GM23338 (cell line): ENCODE measurements around the gene TMEM169. TPM values are rescaled to one million over a fixed set of nuclear protein-coding genes. Genes with fewer than 3 reads are reported as not detected.

Experiments
- ATAC-seq: fragments of 200-7000 bp; cut with Tn5 transposase; 3 replicates; pipeline ENCODE4 v1.9.1; 2020
- DNase-seq: peaks from one replicate; pipeline ENCODE4 v3.0.0-alpha.2; 2015; ENCODE audit warnings: low spot score
- H2AFZ ChIP-seq: fragments of 200-600 bp; sonication (generic); 2 replicates; pipeline ENCODE4 v1.8.0; 2016; ENCODE audit warnings: antibody characterized with exemption, mild to moderate bottlenecking, moderate library complexity
- H3F3A ChIP-seq: fragments of 200-600 bp; sonication (generic); replicated peaks from 2 replicates; pipeline ENCODE4 v1.8.0; 2017; ENCODE audit warnings: antibody characterized with exemption, mixed run types, low read depth
- H3K27ac ChIP-seq: fragments of 200-600 bp; sonication (generic); 2 replicates; pipeline ENCODE4 v1.6.1; 2016; ENCODE audit warnings: low read depth
- H3K27me3 ChIP-seq: fragments of 200-600 bp; sonication (generic); 2 replicates; pipeline ENCODE4 v1.8.0; 2016; ENCODE audit warnings: mild to moderate bottlenecking, mixed run types, moderate library complexity; ENCODE audit not compliant: insufficient read depth
- H3K36me3 ChIP-seq: fragments of 200-600 bp; sonication (generic); 2 replicates; pipeline ENCODE4 v1.8.0; 2016; ENCODE audit warnings: mild to moderate bottlenecking; ENCODE audit not compliant: insufficient read depth
- H3K4me1 ChIP-seq: fragments of 200-600 bp; sonication (generic); 2 replicates; pipeline ENCODE4 v1.8.0; 2016; ENCODE audit warnings: mild to moderate bottlenecking, moderate library complexity; ENCODE audit not compliant: insufficient read depth
- H3K4me2 ChIP-seq: fragments of 200-600 bp; sonication (generic); 2 replicates; pipeline ENCODE4 v1.7.1; 2017; ENCODE audit warnings: mixed run types
- H3K4me3 ChIP-seq: fragments of 200-600 bp; sonication (generic); 2 replicates; pipeline ENCODE4 v1.6.1; 2016; ENCODE audit warnings: mixed run types
- H3K79me2 ChIP-seq: fragments of 200-600 bp; sonication (generic); replicated peaks from 2 replicates; pipeline ENCODE4 v1.8.0; 2017; ENCODE audit warnings: mild to moderate bottlenecking; ENCODE audit not compliant: insufficient read depth
- H3K9me2 ChIP-seq: fragments of 200-600 bp; sonication (generic); 2 replicates; pipeline ENCODE4 v1.8.0; 2017; ENCODE audit not compliant: insufficient read depth
- H4K20me1 ChIP-seq: fragments of 200-600 bp; sonication (generic); replicated peaks from 2 replicates; pipeline ENCODE4 v1.8.0; 2017; ENCODE audit warnings: mild to moderate bottlenecking; ENCODE audit not compliant: insufficient read depth
- H3K27ac Mint-ChIP-seq: 2 replicates; pipeline ENCODE4 v1.8.0; 2020; ENCODE audit warnings: inconsistent platforms, mild to moderate bottlenecking, moderate library complexity, mixed read lengths
- H3K27me3 Mint-ChIP-seq: 3 replicates; pipeline ENCODE4 v1.8.0; 2022; ENCODE audit warnings: low read depth, mild to moderate bottlenecking, moderate library complexity, mixed read lengths, inconsistent platforms; ENCODE audit not compliant: insufficient read depth, poor library complexity
- H3K36me3 Mint-ChIP-seq: 3 replicates; pipeline ENCODE4 v1.8.0; 2021; ENCODE audit warnings: low read depth, mild to moderate bottlenecking, inconsistent platforms, moderate library complexity, mixed read lengths
- H3K4me1 Mint-ChIP-seq: 3 replicates; pipeline ENCODE4 v1.8.0; 2020; ENCODE audit warnings: mild to moderate bottlenecking, inconsistent platforms, mixed read lengths
- H3K4me3 Mint-ChIP-seq: 3 replicates; pipeline ENCODE4 v1.8.0; 2021; ENCODE audit warnings: moderate library complexity, mild to moderate bottlenecking, inconsistent platforms, mixed read lengths
- H3K9me3 Mint-ChIP-seq: 3 replicates; pipeline ENCODE4 v1.8.0; 2020; ENCODE audit warnings: moderate library complexity, mild to moderate bottlenecking, inconsistent platforms, mixed read lengths
- CREB1 ChIP-seq: fragments of 250-450 bp; sonication (Bioruptor Pico); IDR thresholded peaks from 2 replicates; pipeline ENCODE4 v1.5.0; 2020; ENCODE audit warnings: low read depth, mild to moderate bottlenecking, moderate library complexity
- EZH2phosphoT487 ChIP-seq: fragments of 200-600 bp; sonication (generic); IDR thresholded peaks from one replicate; pipeline ENCODE4 v1.8.1; 2018; ENCODE audit warnings: antibody characterized with exemption; ENCODE audit not compliant: unreplicated experiment
- JUNB ChIP-seq: IDR thresholded peaks from one replicate; pipeline ENCODE4 v1.6.1; 2016; ENCODE audit warnings: antibody characterized with exemption; ENCODE audit not compliant: unreplicated experiment
- NANOG ChIP-seq: IDR thresholded peaks from 2 replicates; pipeline ENCODE4 v1.6.1; 2016; ENCODE audit warnings: antibody characterized with exemption, borderline replicate concordance
- POLR2AphosphoS5 ChIP-seq: IDR thresholded peaks from 2 replicates; pipeline ENCODE4 v1.6.1; 2016; ENCODE audit warnings: antibody characterized with exemption, low read depth
- ZNF114 ChIP-seq: fragments of 250-450 bp; sonication (Bioruptor Pico); IDR thresholded peaks from 2 replicates; pipeline ENCODE4 v1.5.0; 2020; ENCODE audit warnings: mild to moderate bottlenecking, moderate library complexity
- ZNF331 ChIP-seq: fragments of 250-450 bp; sonication (Bioruptor Pico); IDR thresholded peaks from 2 replicates; pipeline ENCODE4 v1.5.0; 2020; ENCODE audit warnings: low read depth, mild to moderate bottlenecking, moderate library complexity
- polyA plus RNA-seq: library from polyadenylated mRNA; unstranded; fragments of >200 nt; fragmentation: Nextera tagmentation; extraction: Ambion mirVana; gene quantifications from 2 replicates; pipeline ENCODE4 v1.2.1, GENCODE V29; 2016
- total RNA-seq: library from RNA; depleted of rRNA; stranded (reverse); fragments of >200 nt; shearing (Covaris generic); gene quantifications from 2 replicates; pipeline ENCODE4 v1.2.3, GENCODE V29; 2014
- TF ChIP-seq, protein P1 (sequence below): fragments of 250-450 bp; sonication (Bioruptor Pico); IDR thresholded peaks from 2 replicates; pipeline ENCODE4 v1.5.0; 2020; ENCODE audit warnings: mild to moderate bottlenecking, moderate library complexity
- TF ChIP-seq, protein P2 (sequence below): IDR thresholded peaks from one replicate; pipeline ENCODE4 v1.6.1; 2018; ENCODE audit warnings: antibody characterized with exemption; ENCODE audit not compliant: unreplicated experiment
- TF ChIP-seq, protein P3 (sequence below): IDR thresholded peaks from 2 replicates; pipeline ENCODE4 v1.6.1; 2016; ENCODE audit warnings: antibody characterized with exemption
- TF ChIP-seq, protein P4 (sequence below), 2 experiments: fragments of 200-600 bp in 1 of 2; sonication (generic) in 1 of 2; conservative IDR thresholded peaks; 2 replicates each; pipeline versions ENCODE4 v1.5.1 to v1.6.1; 2016 to 2017; ENCODE audit warnings: antibody characterized with exemption in 2 of 2, low read depth in 2 of 2, mild to moderate bottlenecking in 2 of 2, moderate library complexity in 1 of 2

TMEM169 gene
- total and polyA plus RNA-seq, 2 experiments from 2014 or later: 1.4 to 3.9 TPM

DNA sequence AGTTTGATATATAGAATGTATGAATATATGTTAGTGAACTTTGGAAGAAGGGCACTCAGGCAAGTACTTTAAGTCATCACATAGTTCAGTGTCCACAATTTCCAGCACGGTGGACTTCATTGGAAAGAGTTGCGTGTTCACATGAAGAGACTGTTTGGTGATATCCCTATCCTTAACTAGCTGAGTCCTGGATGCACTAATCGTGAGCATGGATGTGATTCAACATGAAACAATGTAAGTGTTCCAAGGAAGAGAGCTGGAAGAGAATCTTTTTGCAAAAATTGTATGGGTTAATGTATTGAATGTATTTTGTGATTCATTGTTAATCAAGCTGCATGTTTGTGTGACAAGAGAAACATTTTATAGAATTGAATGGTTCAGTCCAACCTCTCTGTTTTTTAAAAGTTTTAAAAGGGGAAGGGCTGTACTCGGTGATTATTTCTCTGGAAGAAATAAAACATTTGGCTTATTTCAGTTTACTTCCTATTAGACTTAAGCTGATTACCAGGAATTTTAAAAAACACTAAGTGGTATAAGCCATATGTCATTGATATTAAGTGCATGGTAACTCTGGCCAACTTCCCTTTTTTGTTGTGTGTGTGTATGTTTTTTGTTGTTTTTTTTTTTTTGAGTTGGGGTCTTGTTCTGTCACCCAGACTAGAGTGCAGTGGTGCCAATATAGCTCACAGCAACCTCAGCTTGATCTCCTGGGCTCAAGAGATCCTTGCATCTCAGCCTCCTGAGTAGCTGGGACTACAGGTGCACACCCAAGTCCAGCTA is 36.0 kb downstream of the TMEM169 start (continued):
- TF ChIP-seq, protein P1, sequence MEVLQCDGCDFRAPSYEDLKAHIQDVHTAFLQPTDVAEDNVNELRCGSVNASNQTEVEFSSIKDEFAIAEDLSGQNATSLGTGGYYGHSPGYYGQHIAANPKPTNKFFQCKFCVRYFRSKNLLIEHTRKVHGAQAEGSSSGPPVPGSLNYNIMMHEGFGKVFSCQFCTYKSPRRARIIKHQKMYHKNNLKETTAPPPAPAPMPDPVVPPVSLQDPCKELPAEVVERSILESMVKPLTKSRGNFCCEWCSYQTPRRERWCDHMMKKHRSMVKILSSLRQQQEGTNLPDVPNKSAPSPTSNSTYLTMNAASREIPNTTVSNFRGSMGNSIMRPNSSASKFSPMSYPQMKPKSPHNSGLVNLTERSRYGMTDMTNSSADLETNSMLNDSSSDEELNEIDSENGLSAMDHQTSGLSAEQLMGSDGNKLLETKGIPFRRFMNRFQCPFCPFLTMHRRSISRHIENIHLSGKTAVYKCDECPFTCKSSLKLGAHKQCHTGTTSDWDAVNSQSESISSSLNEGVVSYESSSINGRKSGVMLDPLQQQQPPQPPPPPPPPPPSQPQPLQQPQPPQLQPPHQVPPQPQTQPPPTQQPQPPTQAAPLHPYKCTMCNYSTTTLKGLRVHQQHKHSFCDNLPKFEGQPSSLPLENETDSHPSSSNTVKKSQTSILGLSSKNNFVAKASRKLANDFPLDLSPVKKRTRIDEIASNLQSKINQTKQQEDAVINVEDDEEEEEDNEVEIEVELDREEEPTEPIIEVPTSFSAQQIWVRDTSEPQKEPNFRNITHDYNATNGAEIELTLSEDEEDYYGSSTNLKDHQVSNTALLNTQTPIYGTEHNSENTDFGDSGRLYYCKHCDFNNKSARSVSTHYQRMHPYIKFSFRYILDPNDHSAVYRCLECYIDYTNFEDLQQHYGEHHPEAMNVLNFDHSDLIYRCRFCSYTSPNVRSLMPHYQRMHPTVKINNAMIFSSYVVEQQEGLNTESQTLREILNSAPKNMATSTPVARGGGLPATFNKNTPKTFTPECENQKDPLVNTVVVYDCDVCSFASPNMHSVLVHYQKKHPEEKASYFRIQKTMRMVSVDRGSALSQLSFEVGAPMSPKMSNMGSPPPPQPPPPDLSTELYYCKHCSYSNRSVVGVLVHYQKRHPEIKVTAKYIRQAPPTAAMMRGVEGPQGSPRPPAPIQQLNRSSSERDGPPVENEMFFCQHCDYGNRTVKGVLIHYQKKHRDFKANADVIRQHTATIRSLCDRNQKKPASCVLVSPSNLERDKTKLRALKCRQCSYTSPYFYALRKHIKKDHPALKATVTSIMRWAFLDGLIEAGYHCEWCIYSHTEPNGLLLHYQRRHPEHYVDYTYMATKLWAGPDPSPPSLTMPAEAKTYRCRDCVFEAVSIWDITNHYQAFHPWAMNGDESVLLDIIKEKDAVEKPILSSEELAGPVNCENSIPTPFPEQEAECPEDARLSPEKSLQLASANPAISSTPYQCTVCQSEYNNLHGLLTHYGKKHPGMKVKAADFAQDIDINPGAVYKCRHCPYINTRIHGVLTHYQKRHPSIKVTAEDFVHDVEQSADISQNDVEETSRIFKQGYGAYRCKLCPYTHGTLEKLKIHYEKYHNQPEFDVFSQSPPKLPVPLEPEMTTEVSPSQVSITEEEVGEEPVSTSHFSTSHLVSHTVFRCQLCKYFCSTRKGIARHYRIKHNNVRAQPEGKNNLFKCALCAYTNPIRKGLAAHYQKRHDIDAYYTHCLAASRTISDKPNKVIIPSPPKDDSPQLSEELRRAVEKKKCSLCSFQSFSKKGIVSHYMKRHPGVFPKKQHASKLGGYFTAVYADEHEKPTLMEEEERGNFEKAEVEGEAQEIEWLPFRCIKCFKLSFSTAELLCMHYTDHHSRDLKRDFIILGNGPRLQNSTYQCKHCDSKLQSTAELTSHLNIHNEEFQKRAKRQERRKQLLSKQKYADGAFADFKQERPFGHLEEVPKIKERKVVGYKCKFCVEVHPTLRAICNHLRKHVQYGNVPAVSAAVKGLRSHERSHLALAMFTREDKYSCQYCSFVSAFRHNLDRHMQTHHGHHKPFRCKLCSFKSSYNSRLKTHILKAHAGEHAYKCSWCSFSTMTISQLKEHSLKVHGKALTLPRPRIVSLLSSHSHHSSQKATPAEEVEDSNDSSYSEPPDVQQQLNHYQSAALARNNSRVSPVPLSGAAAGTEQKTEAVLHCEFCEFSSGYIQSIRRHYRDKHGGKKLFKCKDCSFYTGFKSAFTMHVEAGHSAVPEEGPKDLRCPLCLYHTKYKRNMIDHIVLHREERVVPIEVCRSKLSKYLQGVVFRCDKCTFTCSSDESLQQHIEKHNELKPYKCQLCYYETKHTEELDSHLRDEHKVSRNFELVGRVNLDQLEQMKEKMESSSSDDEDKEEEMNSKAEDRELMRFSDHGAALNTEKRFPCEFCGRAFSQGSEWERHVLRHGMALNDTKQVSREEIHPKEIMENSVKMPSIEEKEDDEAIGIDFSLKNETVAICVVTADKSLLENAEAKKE: no peak
- no peak for TF ChIP-seq ZNF114 (CRISPR knock-in tag)

DNA sequence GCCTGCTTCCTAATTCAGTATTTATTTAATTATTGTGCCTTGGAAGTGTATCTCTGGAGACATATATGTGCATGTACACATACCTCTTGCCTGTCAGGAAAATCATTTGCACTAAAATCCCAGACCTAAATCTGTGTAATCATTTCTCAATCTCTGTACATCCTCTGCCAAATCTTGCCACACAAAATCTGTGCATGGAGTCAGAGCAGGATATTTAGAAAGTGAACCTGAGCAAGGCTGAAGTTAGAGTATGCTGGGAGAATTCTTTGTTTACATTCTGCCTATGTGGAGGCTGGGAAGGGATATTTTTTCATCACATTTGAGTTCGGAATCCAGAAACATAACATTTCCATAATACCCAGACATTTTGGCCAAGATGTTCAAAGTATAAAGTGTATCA is 36.8 kb downstream of the TMEM169 start:
- H3K4me1 ChIP-seq: peaks cover 7% of the 10 kb centered on the region
- H3K27ac Mint-ChIP-seq: peak overlapping the region; percentile 54; the same call in 1 of the 2 replicates
- no peaks in the 10 kb centered on the region for H3K9me2 ChIP-seq
- DNase-seq: no peak
- H3F3A ChIP-seq: peaks cover 15% of the 10 kb centered on the region
- H3K36me3 Mint-ChIP-seq: peaks cover 99% of the 10 kb centered on the region
- H3K4me3 Mint-ChIP-seq: no peak overlapping the region
- H2AFZ ChIP-seq: no peak overlapping the region
- peaks cover 15% of the 10 kb centered on the region; the same call in 1 of the 2 replicates for H4K20me1 ChIP-seq
- no peak overlapping the region for H3K4me2 ChIP-seq
- H3K27me3 Mint-ChIP-seq: peaks cover 13% of the 10 kb centered on the region
- 0 out of 2 replicates have a peak overlapping the region, but pooled peaks have one; percentile 16 for H3K27ac ChIP-seq
- peaks cover 87% of the 10 kb centered on the region for H3K36me3 ChIP-seq
- peaks cover 21% of the 10 kb centered on the region for H3K4me1 Mint-ChIP-seq
- H3K27me3 ChIP-seq: no peaks in the 10 kb centered on the region
- no peaks in the 10 kb centered on the region; the same call in 2 of the 3 replicates for H3K9me3 Mint-ChIP-seq
- peaks cover 86% of the 10 kb centered on the region for H3K79me2 ChIP-seq
- ATAC-seq: no peak
- H3K4me3 ChIP-seq: no peak overlapping the region
- TF ChIP-seq, protein P2, sequence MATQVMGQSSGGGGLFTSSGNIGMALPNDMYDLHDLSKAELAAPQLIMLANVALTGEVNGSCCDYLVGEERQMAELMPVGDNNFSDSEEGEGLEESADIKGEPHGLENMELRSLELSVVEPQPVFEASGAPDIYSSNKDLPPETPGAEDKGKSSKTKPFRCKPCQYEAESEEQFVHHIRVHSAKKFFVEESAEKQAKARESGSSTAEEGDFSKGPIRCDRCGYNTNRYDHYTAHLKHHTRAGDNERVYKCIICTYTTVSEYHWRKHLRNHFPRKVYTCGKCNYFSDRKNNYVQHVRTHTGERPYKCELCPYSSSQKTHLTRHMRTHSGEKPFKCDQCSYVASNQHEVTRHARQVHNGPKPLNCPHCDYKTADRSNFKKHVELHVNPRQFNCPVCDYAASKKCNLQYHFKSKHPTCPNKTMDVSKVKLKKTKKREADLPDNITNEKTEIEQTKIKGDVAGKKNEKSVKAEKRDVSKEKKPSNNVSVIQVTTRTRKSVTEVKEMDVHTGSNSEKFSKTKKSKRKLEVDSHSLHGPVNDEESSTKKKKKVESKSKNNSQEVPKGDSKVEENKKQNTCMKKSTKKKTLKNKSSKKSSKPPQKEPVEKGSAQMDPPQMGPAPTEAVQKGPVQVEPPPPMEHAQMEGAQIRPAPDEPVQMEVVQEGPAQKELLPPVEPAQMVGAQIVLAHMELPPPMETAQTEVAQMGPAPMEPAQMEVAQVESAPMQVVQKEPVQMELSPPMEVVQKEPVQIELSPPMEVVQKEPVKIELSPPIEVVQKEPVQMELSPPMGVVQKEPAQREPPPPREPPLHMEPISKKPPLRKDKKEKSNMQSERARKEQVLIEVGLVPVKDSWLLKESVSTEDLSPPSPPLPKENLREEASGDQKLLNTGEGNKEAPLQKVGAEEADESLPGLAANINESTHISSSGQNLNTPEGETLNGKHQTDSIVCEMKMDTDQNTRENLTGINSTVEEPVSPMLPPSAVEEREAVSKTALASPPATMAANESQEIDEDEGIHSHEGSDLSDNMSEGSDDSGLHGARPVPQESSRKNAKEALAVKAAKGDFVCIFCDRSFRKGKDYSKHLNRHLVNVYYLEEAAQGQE: no peak
- no peak for TF ChIP-seq ZNF331
- TF ChIP-seq EZH2phosphoT487: no peak
- no peak for TF ChIP-seq NANOG
- no peak for TF ChIP-seq JUNB
- TF ChIP-seq, protein P3, sequence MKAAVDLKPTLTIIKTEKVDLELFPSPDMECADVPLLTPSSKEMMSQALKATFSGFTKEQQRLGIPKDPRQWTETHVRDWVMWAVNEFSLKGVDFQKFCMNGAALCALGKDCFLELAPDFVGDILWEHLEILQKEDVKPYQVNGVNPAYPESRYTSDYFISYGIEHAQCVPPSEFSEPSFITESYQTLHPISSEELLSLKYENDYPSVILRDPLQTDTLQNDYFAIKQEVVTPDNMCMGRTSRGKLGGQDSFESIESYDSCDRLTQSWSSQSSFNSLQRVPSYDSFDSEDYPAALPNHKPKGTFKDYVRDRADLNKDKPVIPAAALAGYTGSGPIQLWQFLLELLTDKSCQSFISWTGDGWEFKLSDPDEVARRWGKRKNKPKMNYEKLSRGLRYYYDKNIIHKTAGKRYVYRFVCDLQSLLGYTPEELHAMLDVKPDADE: no peak
- no peak for TF ChIP-seq CREB1 (CRISPR knock-in tag)
- TF ChIP-seq ZNF114 (CRISPR knock-in tag): no peak
- no peak for TF ChIP-seq POLR2AphosphoS5
- TF ChIP-seq, protein P4, sequence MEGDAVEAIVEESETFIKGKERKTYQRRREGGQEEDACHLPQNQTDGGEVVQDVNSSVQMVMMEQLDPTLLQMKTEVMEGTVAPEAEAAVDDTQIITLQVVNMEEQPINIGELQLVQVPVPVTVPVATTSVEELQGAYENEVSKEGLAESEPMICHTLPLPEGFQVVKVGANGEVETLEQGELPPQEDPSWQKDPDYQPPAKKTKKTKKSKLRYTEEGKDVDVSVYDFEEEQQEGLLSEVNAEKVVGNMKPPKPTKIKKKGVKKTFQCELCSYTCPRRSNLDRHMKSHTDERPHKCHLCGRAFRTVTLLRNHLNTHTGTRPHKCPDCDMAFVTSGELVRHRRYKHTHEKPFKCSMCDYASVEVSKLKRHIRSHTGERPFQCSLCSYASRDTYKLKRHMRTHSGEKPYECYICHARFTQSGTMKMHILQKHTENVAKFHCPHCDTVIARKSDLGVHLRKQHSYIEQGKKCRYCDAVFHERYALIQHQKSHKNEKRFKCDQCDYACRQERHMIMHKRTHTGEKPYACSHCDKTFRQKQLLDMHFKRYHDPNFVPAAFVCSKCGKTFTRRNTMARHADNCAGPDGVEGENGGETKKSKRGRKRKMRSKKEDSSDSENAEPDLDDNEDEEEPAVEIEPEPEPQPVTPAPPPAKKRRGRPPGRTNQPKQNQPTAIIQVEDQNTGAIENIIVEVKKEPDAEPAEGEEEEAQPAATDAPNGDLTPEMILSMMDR (conservative IDR thresholded peaks at IDR 0.05; ENCODE audit: low read depth in 2 of 2): no peak
